CD4-positive, alpha-beta T cell treated with Interleukin-12 subunit alpha and Interleukin-12 subunit beta, for 1 hour (primary cell): ENCODE data around the gene SDC1.

Experiments
- DNase-seq: peaks from one replicate; pipeline ENCODE4 v3.0.0-alpha.2; 2020

The SDC1 gene

DNA sequence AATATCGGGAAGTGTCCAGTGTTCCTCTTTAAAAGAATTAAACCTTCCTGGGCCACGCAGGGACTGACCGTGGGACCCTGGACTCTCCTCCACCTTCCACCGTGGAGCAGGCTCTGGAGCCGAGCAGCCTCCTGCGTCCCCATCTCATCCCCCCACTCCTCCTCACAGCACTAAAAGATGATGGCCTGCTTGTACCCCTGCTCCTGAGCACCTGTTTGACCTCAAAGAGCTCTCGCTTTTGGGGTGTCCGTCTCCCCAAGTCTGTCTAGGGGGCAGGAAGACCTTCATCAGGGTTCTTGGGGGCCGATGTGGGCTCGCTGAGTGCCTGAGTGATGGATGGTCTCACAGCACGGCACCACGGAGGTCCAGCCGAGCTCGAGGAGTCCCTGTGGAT, 1.2 kb upstream of the SDC1 start:
- no peak for DNase-seq

DNA sequence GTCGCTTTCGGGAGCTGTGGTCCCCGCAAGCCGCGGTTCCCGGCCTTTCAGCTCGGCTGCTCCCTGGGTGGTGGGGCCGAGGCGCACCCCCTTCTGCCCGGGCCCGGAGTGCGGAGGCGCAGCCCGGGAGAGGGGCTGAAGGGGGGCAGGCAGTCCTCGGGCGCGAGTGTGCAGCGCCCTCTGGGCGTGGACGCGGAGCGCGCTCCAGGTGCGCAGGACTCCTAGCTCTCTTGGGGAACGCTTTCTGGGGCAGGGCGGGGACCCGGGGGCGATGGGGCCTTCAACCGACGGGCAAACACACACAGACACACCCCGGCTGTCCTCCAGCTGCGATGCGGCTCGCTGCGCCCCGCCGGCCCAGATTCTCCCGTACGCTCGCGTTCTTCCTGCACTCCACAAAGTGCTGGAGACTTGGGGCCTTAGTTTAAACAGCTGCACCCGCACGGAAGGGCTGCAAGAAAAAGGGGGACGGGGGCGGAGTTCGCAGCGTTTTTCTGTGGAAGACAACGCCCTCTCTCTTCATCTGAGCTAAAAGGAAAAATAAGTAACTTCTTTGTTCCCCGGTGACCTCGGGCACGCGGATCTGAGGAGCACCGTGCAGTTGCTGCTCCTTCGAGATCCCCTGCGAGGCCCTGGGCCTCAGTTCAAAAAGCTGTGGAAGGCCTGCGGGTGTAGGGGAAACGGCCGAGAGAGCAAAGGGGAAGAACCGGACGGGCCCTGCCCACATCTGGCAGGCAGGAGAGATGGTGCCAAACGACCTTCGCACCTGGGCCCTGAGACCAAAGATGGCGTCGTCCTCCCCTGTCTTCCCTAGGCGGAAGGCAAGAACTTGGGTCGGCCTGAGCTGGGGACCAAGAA, 593 bp upstream of the SDC1 start:
- DNase-seq, result peak; percentile 22

DNA sequence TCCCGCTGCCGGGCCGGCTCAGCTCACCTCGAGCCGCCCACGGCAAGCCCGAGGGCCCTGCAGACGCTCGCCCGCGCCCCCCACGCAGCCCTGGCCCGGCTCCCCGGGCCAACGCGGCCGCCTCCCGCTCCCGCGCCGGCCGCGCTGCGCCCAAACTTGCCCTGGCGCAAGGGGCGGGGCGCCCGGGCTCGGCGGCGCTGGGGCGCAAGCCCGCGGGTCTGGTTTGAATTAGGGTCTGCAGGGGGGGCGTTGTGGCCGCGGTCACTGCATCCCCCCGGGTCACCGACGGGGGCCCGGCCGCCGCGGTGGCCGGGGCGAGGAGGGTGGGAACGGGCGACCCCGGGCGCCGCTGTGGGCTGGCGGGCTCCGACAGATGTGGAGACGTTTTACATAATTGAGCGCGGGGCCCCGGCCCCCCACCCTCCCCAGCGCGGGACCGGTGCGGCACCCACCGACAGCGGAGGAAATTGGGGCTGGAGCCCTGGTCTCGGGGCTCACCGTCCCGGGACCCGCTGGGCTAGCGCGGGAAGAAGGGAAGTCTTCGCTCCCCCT, 690 bp downstream of the SDC1 start:
- DNase-seq, result no peak

DNA sequence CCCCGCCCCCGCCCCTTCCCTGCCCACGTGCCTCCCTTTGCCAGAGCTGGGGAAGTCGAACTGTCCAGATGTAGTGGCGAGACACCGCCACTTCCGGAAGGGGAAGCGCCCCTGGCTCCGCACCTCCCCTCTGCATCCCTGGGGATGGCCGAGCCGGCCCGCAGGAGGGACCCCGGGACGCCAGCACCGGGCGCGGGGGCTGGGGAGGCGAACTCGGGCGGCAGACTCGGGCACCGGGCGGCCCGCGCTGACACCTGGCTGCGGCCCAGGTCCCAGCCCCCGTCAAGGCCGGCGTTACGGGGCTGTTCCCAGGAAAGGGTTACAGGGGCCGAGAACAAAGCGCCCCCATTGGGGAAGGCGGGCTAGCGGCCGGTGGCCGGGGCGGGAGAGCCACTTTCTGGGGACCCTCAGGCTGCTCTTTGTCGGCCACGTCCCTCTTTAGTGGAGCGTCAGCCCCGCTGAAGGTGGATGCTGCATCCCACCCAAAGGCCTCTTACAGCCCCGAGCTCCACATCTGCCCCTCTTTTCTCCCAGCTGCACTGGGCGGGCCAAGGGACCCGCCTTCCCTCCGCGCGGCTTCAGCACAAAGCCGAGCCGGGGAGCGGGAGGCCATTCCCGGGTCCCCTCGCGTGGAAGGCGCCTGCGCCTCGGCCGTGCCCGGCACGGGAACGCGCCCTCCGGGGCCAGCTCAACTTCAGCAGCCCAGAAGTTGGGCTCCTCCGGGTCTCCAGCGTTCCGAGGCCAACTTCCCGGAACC, 1.3 kb downstream of the SDC1 start:
- no peak for DNase-seq

DNA sequence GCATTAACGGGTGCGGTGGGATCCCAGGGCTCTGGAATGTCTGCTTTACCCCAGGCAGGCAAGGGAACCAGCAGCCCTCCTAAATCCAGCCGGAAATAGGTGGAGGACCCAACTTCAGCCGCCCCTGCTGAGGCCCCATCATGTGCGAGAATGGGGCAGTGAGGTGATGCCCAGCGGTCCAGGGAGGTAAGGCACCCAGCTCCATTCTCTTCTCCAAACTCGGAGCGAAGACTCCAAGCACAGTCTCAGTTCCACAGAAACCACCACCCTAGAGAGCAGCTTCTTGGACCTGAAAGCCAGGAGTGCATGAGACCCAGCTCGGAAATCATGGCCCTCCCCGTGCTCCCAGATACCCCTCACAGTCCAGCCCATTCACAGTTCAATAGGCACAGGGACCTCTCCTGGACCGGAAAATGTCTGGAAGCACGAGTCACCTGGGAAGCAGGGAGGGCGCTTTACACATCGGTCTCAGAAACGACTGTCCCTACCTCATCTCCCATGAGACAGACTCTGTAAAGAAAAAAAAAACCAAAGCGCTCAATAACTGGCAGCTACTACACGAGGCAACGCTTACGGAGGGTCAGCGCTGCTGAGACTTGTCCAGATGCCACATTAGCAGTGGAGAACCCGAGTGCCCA, 2.0 kb downstream of the SDC1 start:
- no peak for DNase-seq

DNA sequence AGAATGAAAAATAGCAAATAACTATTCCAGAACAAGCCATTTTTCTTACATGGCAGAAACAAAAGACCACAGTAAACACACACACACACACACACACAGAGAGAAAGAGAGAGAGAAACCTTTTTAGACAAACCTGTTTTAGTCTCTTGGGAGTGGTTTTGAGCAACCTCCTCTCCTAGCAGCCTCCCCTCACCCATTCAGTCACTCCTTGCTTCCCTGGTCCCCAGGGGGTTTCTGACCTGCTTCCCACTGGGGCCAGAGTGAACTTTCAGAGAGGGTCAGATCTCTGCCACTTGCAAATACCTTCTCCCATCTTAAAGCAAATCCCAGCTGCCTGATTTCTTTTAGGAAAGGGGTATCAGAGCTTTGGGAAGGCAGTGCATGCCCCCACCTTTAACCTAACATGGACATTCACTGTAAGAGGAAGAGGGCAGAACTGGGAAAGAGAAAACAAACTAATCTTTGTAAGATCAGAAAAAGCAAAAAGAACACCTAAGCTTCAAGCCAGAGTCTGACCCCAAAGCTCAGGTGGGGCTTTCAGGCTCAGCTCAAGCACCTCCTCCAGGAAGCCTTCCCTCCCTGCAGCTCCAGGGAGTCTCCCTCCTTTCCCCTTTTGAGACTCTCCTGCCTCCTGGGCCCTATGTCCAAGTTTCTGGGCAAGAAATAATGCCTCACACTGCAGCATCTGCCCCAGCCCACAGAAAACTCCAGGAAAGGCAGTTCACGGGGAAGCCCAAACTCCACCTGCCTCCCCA, 2.7 kb downstream of the SDC1 start:
- DNase-seq, result no peak

DNA sequence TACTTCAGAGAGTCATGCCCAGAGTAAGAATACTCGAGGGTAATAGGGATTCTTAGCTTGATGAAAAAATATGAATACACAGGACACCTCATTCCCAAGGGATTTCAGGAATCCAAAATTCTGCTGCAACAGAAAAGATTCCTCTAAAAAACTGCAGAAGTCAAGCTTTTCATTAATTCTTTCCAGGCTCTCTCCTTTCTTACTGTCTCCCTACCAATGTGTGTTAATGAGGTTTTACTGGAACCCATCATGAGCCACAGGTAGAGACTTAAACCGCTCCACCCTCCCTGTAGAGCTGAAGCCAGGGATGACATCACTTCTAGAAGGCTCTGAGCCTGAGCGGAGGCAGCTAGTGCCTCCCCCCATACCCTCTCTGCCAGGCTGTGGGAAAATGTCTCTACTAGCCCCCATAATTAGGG, 3.4 kb downstream of the SDC1 start:
- no peak for DNase-seq

DNA sequence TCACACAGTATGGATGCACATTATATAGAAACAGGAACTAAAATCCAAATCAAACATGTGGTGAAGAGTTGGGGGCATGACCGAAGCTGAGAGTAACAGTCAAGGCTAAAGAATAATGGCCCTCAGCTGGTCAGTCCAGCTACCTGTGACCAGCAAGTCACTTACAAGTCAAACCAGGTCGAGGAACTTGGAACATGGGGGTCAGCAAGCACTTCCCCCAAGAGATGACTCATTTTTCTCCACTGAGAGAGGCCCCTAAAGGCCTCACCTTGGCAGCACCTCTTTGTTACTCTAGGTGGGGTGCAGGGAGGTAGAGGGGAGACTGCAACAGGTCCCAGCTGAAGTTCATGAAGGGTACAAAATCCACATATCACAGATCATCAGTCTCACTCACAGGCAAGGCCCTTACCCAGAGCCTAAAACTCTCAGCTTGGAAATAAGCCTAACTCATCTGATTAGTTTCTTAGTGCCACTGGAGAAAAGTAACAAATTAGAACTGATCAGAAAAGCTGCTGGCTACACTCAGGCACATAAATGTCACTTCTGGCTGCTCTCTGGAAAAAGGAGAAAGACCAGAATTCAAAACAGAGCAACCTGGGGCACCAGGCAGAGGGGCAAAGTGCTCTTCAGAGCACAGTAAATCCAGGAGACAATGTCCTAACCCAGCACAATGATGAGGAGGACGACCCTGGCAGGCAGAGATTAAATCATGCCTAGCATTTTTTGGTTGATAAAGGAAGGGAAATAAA, 4.0 kb downstream of the SDC1 start:
- no peak for DNase-seq

DNA sequence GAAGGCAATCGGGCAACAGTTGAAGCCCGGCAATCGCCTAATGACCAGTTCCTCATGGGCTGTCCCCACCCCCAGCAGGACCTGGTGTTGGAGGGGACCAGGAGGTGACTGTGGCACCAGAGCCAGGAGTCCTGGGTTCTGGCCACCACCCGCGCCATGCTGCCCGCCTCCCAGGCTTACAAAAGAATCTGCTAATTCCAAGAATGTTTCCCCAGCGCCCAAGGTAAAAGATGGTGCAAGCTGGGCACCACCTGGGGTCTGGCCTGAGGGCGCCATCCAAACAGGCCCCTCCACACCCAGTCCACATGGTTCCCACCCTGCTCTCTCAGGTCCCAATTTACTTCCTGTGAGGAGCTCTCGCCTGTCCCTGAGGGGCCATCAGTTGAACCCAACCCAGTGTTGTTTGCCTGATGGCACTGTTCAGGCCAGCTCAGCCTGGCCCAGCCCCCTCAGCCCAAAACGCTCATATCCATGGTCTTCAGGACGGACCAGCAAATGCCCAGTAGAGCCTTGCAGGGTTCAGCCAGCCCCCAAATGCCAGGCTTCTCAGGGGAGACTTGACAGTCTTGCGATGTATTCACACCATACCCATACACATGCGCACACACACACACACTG, 5.1 kb downstream of the SDC1 start:
- DNase-seq, result no peak

DNA sequence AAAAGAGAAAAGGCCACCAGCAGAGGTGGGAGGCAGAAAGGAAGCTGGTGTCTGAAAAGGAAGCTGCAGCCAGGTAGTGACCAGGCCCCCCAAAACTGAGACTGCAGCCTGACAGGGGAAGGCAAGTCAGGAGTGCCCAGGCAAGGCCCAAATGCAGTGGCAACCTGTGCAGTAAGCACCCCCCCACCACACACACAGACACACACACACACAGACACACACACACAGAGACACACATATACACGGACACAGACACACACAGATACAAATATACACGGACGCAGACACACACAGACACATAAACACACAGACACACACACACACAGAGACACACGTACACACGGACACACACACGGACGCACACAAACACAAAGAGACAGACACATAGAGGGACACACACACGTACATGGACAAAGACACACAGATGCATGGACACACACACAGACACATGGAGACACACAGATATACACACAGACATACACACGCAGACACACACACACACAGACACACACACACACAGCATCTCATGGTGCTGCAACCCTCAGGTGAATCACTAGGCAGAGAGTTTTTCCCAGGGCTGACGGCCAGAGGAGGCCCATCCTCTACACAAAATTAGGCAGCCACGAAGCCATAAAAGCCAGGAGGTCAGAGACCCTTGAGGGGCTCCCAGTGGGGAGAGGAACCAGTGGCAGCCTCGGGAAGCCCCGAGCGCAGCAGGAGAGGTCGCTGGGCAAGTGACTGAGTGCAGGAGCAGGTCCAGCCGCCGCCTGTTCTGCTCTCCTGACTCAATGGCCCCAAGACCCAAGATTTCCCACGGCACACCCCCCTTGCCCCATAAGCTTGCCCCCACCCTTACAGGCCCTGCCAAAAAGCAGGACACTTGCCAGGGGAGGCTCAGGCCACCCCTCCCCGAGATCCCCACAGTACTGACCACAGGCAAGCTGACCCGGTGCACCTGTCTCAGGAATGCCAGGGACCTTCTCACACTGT, 6.3 kb downstream of the SDC1 start:
- no peak for DNase-seq

DNA sequence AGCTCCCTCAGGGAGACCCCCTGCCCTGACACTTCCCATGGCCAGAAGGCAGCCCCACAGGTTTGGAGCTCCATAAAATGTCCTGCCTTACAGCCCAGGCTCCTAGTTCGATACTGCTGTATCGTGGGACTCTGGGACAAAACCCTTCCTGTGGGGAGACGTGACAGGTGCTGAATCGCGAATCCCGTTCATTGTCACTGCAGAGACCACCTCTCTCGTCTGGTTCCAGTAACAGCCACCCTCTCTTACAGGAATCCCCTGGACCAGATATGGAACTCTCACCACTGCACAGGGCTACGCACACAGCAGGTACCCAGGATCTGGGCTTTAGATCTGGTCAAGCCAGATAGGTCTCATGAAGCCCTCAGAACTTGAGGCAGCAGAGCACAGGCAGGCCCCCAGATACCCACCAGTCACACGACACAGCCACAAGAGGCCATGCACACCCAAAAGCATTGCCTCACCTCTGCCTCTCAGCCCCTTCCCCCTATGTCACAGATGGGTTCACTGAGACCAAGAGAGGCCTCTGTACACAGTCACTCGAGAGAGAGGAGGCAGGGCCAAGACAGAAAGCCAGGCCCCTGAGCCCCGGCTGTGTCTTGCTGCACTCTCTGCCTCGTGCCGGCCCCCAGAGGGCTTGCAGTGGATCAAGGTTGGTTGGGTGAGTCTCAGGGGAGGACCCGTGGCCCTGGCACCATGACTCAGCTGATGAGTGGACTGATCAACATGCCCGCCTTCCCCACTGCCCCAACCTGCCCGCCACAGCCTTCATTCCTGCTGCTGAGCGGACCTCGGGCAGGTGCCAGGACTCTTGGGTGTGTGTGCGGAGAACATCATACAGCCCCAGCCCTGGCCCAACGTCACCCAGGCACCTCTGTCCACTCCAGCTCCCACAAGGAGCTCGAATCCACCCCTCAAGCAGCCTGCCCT, 7.6 kb downstream of the SDC1 start:
- no peak for DNase-seq

DNA sequence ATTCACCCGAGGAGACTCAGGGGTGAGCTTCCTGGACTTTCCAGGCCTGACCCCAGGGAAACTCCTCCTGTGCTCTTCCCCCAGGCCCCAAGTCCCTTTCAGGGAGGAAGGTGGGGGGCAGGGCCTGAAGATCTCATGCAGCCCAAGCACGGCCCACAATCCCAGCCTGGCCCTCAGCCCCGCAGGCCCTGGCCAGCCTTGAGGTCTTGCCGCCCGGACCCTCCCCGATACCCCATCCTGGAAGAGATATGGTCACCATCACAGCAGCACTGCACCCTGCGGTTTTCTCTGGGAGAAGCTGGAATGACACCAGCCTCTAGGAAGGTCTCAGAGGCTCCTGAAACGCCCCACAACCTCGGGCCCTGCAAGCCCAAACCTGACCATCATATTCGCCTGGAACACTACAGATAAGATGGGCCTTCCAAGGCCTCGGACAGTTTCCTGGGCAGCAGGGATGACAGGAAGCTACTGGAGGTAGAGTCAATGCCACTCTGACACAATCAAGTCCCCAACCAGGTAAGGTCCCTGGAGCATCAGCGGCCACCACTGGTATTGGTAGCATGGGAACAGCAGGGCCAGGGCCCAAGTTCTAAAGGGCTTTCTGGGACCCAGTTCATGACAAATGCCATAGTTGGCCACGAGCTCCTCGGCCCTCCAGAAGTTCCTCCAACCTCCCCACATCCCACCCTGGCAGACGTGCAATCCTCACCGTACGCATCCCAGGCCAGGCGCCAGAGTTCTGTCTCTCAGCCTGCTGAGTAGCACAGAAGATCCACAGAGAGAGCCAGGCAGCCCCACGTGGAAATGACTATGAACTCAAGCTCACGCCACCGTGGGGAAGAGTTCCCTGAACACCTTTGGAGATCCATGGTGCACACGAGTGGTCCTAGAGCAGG, 8.6 kb downstream of the SDC1 start:
- DNase-seq, result no peak

DNA sequence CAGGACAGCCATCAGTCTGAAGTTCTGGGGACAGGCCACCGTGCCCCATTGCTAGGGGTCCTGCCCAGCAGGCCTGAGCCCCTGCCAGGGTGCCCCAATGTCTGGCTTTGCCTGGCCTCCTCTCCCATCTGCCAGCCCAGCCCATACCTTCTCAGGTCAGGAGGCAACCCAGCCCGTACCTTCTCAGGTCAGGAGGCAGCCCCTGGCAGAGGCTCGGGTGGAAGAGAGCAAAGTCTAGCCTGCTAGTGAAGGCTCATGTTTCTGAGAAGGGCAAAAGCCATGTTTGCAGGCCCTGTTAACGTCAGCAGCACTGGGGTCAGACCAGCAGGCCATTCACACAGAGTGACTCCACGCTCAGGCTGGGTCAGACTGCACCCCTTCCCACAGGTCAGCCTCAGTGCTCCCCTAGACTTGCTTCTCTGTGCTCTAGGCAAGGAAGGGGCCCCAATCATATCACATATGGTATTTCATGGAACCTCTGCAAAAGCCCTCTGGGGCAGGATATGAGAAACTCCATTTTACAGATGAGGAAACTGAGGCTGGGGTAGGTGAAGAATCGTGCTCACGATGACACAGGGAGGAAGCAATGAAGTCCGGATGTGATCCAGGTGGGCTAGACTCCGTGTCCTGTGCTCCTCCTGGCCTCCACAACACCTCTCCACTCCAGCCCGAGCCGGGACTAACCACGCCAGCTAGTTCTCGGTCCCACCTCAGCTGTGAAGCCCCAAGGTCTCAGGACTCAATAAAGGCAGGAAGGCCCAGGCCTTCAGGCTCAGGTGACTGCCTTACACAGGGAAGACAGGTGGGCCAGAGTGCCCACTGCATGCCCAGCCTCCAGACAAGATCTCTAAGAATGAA, 9.5 kb downstream of the SDC1 start:
- no peak for DNase-seq

DNA sequence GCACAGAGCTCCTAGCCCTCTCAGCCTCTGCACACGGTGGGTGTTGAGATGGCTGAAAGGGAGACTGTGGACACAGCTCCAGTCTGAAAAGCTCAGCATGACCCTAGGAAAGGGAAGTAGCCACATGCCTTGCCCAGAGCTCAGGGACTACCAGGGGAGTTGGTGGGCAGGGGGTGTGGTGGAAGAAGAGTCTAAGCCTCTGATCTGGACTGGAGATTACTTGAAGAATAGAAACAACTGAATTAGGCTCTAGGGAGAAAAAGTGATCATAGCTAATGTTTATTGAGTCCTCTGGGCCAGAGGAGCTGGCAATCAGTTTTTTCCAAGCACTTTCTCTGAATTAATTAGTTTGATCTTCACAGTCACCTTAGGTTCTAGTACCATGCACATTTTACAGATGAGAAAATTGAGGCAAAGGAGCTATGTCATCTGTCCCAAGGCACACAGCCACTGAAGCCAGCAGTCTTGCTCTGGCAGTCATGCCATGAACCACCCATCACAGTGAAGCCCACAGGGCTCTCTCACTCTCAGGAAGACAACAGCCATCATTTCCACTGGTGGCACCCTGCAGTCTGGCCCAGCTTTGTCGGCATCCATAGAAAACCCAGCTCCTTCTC, 10.3 kb downstream of the SDC1 start:
- DNase-seq, result no peak

DNA sequence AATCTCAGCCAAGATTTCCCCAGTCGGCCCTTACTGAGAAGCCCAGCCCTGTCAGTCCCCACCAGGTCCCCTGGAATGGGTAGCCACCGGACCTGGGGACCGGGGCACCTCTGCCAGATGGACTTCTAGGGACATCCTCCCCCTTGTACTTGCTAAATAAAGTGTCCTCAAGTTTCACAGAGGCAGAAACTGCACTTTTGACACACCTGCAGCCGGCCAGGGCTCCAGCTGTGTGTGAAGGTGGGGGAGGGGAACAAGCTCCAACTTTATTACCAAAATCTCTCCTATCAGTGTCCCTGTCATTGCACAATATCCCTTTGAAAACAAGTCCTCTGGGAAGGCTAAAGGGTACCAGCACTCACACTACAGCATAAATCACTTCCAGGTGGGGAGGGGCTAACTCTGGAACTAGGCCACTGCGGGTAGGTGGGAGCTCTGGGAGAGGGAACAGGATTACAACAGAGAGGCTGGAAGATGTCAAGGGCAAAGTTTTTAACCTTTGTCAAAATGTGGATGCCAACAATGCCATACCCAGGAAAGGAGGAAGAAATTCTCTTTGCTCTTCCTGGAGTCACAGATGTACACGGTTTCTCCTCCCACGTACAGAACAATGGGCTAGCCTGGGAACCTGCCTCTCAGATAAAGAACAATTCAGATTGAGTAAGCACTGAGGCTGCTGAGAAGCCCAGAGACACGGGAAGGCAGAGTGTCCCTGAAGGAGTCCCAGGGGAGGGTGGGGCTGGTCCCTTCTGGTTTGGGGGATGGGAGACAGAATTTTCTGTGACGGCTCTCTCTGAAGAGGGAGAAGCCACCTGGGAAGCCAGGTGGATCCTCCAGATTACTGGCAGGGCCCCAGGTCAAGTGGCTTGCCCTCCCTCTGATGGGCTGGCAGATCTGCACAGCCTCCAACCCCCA, 11.0 kb downstream of the SDC1 start:
- DNase-seq, result no peak
